GM12873 (cell line): Measurements from ENCODE around the gene BPIFB6.

ENCODE experiments used
- TF ChIP-seq, protein P1 (sequence below): IDR thresholded peaks from 2 replicates; pipeline ENCODE4 v1.5.1; 2012; ENCODE audit warnings: low read depth, mild to moderate bottlenecking, moderate library complexity, low read length, control low read depth; ENCODE audit not compliant: insufficient read depth; ENCODE audit errors: missing control alignments

Gene BPIFB6

DNA sequence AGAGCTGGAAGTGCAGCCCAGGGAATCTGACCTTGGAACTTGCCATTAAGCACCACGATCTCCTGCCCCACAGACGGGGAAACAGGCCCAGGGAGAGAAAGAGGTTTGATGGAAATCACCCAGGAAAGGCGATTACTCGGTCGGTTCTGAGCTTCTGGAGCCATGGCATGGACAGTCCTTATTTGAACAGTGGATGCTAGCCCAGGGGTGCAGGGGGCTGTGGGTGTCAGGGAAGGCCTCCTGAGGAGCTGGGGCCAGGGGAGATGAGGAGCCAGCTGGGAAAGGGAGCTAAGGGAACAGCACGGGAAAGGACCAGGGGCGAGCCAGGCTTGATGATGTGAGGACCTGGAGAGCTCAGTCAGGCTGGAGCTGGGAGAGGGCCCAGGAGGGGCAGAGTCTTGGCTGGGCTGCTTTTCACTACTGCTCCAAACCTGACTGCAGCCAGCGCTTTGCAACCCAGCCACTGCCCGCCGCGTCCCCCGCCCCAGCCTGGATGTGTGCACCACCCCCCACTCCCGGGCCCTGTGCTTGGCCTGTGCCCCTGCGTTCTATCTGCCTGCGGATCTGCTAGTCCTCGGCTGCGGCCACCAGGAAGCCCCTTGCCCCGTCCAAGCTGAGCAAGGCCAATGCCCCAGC, 45.0 kb upstream of the BPIFB6 start:
- TF ChIP-seq, protein P1, sequence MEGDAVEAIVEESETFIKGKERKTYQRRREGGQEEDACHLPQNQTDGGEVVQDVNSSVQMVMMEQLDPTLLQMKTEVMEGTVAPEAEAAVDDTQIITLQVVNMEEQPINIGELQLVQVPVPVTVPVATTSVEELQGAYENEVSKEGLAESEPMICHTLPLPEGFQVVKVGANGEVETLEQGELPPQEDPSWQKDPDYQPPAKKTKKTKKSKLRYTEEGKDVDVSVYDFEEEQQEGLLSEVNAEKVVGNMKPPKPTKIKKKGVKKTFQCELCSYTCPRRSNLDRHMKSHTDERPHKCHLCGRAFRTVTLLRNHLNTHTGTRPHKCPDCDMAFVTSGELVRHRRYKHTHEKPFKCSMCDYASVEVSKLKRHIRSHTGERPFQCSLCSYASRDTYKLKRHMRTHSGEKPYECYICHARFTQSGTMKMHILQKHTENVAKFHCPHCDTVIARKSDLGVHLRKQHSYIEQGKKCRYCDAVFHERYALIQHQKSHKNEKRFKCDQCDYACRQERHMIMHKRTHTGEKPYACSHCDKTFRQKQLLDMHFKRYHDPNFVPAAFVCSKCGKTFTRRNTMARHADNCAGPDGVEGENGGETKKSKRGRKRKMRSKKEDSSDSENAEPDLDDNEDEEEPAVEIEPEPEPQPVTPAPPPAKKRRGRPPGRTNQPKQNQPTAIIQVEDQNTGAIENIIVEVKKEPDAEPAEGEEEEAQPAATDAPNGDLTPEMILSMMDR, result no peak

DNA sequence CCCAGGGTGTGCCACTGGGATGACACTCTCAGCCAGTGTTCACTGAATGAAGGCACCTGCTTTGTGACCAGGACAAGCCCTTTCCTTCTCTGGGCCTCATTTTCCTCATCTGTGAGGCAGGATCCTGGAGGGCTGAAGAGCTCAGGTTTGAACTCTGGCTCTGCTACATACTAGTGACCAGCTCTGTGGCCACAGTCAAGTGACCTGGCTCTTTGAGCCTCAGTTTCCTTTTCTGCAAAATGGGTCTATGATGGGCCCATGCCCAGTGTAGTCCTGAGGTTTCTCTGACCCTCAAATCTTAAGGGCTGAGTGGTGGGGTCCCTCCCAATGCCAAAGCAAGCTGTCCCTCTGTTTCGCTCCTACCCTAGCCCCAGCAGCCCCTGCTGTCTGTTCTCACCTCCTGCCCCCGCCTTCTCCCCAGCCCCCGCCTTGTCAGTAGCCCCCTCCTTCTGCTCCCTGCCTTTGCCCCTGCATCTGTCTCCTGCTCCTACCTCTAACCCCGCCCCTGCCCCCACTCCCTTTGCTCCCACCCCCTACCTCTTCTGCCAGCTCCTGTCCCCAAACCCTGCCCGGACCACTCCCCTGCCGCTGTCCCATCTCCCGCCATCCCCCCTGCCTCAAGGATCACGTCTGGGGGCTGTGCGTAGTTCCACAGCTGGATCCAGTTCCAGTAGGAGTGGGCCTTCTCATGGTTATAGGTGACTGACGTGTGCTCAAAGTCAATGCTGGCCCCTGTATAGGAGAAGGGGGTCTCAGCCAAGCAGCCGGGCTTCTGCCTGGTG, 44.2 kb upstream of the BPIFB6 start:
- TF ChIP-seq, protein P1, result no peak

DNA sequence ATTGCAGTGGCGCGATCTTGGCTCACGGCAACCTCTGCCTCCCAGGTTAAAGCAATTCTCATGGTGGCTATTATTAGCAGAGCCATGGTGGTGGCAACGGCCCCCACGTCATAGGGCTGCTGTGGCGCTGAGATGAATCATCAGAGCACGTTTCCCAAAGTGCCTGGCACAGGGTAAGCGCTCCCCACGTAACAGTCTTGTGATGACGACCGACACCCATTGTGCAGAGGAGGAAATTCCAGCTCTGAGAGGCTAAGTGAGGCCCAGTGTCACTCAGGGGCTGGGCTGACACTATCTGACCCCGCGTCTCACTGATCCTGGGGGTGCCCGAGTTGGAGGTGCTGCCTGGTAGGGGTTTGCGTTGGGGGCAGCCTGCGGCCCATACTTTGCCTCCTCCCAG, 43.4 kb upstream of the BPIFB6 start:
- TF ChIP-seq, protein P1, result no peak

DNA sequence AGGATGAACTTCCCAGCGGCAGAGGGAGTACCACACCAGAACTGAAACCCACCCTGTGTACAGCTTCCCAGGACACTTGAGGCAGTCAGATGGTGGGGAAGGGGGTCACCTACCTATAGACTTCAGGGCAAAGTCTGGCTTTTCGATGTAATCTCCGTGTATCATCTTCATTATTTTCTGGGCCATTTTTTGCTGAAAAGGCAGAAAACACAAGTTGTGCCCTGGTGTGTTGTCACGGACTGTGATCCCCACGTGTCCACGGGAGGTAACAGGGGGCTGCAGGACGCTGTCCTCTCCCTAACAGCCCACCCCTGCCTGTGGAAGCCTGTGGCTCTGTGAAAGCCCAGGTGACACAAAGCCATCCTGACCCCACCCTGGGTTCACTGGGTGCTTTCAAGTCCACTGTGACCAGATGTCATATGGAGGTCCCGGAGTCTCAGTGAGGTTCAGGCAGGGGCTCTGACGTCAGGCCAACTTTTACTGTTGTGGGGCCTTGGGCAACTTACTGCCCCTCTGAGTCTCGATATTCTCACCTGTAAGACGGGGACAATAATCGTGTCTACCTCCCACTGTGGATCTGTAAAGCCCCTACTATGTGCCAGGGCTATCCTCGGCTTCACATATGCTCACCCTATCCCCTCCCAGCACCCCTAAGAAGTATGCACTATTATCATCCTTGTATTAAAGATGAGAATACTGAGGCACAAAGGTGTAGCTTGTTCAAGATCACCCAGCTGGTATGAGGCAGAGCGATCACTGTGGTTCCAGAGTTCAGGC, 41.8 kb upstream of the BPIFB6 start:
- TF ChIP-seq, protein P1, result no peak

DNA sequence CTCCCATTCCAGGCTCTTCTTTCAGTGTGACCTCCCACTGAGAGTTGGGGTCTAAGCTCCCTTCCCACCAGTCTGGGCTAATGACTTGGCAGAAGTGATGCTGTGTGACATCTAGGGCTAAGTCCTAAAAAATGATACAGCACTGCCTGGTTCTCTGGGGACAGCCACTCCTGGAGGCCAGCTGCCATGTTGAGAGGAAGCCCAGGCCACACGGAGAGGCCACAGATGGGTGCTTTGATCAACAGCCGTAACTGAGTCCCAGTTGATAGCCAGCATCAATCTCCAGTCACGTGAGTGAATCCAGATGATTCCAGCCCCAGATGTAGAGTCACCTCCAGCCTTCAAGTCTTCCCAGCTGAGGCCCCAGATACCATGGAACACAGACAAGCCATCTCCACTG, 41.0 kb upstream of the BPIFB6 start:
- TF ChIP-seq, protein P1, result no peak

DNA sequence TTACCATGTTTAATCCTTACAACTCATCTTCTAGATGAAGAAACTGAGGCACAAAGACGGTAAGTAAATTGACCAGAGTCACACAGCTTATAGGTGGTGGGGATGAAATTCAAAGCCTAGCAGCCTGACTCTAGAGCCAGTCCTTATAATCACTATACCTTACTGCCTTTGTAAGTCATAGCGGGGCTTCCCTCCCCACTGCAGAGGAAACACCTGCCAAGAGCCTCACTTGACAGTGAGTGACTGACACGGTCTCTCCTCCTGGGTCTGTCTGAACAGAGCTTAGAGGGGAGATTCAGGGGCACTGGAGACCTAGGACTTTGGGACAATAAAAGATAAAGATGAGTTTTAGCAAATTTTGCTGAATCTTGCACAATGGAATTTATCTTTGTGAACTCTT, 40.1 kb upstream of the BPIFB6 start:
- TF ChIP-seq, protein P1, result no peak
